Stomach (tissue), 4 donors: ENCODE data around the gene ZC3H12D.

Experiments used
- EP300 ChIP-seq: sonication (generic); formaldehyde crosslinking; IDR thresholded peaks from one replicate; pipeline ENCODE4 v1.6.1; 2017; ENCODE audit warnings: antibody characterized with exemption
- POLR2A ChIP-seq, 4 donors: fragments of 450-650 bp; IDR thresholded peaks; one replicate each; pipeline ENCODE4 v1.6.1; 2016; ENCODE audit warnings: antibody characterized with exemption in 4 of 4, control low read depth in 2 of 4, mild to moderate bottlenecking in 1 of 4, moderate library complexity in 1 of 4
- POLR2AphosphoS5 ChIP-seq, 3 donors: sonication (generic); formaldehyde crosslinking; IDR thresholded peaks; one replicate each; pipeline ENCODE4 v1.6.1; 2016; ENCODE audit warnings: antibody characterized with exemption in 3 of 3
- TF ChIP-seq, protein P1 (sequence below), 7 experiments: fragments of 450-650 bp in 4 of 7; fragments of 200-600 bp in 3 of 7; sonication (generic) in 3 of 7; IDR thresholded peaks; one replicate each; pipeline ENCODE4 v1.5.1; 2016 to 2019; ENCODE audit warnings: antibody characterized with exemption in 7 of 7, control low read depth in 2 of 7, mild to moderate bottlenecking in 1 of 7

GRCh38 chr6:149422581-149422980, 62.2 kb downstream of the ZC3H12D start:
- TF ChIP-seq, protein P1, sequence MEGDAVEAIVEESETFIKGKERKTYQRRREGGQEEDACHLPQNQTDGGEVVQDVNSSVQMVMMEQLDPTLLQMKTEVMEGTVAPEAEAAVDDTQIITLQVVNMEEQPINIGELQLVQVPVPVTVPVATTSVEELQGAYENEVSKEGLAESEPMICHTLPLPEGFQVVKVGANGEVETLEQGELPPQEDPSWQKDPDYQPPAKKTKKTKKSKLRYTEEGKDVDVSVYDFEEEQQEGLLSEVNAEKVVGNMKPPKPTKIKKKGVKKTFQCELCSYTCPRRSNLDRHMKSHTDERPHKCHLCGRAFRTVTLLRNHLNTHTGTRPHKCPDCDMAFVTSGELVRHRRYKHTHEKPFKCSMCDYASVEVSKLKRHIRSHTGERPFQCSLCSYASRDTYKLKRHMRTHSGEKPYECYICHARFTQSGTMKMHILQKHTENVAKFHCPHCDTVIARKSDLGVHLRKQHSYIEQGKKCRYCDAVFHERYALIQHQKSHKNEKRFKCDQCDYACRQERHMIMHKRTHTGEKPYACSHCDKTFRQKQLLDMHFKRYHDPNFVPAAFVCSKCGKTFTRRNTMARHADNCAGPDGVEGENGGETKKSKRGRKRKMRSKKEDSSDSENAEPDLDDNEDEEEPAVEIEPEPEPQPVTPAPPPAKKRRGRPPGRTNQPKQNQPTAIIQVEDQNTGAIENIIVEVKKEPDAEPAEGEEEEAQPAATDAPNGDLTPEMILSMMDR (IDR thresholded peaks at IDR 0.05): no peak
- no peak for TF ChIP-seq POLR2A (IDR thresholded peaks at IDR 0.05)
- no peak for TF ChIP-seq POLR2AphosphoS5 (IDR thresholded peaks at IDR 0.05)
- TF ChIP-seq EP300: no peak
